Stomach smooth muscle (tissue), 2 donors: ENCODE measurements around the gene USP34.

Experiments used
- H3K27ac ChIP-seq: one replicate; pipeline ENCODE4 v1.7.0; 2013; ENCODE audit warnings: mild to moderate bottlenecking, low read length, inconsistent platforms
- H3K27me3 ChIP-seq, 2 donors: one replicate each; pipeline ENCODE4 v1.7.0; 2013; ENCODE audit warnings: low read length in 2 of 2; ENCODE audit not compliant: insufficient read depth in 2 of 2, control insufficient read depth in 1 of 2
- H3K36me3 ChIP-seq, 2 donors: one replicate each; pipeline ENCODE4 v1.7.0; 2013; ENCODE audit warnings: low read length in 2 of 2; ENCODE audit not compliant: control insufficient read depth in 2 of 2, insufficient read depth in 2 of 2
- H3K4me1 ChIP-seq: one replicate; pipeline ENCODE4 v1.7.0; 2013; ENCODE audit warnings: low read length; ENCODE audit not compliant: control insufficient read depth, insufficient read depth
- H3K4me3 ChIP-seq, 2 donors: one replicate each; pipeline ENCODE4 v1.7.0; 2013; ENCODE audit warnings: low read length in 2 of 2
- H3K9ac ChIP-seq, 2 donors: one replicate each; pipeline ENCODE4 v1.7.0; 2013; ENCODE audit warnings: low read length in 2 of 2, mild to moderate bottlenecking in 1 of 2
- H3K9me3 ChIP-seq, 2 donors: one replicate each; pipeline ENCODE4 v1.7.0; 2013; ENCODE audit warnings: low read length in 2 of 2; ENCODE audit not compliant: control insufficient read depth in 2 of 2
- donor health status: healthy.
- donor health status: Pancreatic carcinoma.

Gene USP34

GRCh38 chr2:61368687-61369665, 101.9 kb downstream of the USP34 start:
- Histone ChIP-seq H3K4me3 (no peak overlapping the region), H3K4me1 (no peaks in the 10 kb centered on the region)

GRCh38 chr2:61367177-61367576, 103.7 kb downstream of the USP34 start:
- no peak overlapping the region for H3K27ac ChIP-seq
- H3K4me3 ChIP-seq = no peak overlapping the region
- no peaks in the 10 kb centered on the region for H3K9me3 ChIP-seq
- no peaks in the 10 kb centered on the region for H3K4me1 ChIP-seq
- H3K9ac ChIP-seq = no peak overlapping the region
- H3K27me3 ChIP-seq = no peaks in the 10 kb centered on the region
- peaks cover 12 to 19% of the 10 kb centered on the region in 2 donors for H3K36me3 ChIP-seq

More at GRCh38 chr2:61368687-61369665, 101.9 kb downstream of the USP34 start:
- Histone ChIP-seq H3K27ac (no peak overlapping the region), H3K9me3 (no peaks in the 10 kb centered on the region), H3K27me3 (no peaks in the 10 kb centered on the region), H3K9ac (no peak overlapping the region), H3K36me3 (peaks cover 8 to 17% of the 10 kb centered on the region in 2 donors)

GRCh38 chr2:61363580-61363979, 107.3 kb downstream of the USP34 start:
- no peaks in the 10 kb centered on the region for H3K4me1 ChIP-seq
- H3K36me3 ChIP-seq = peaks cover 9 to 16% of the 10 kb centered on the region in 2 donors
- H3K27me3 ChIP-seq = no peaks in the 10 kb centered on the region
- no peak overlapping the region for H3K4me3 ChIP-seq
- no peak overlapping the region for H3K9ac ChIP-seq
- no peaks in the 10 kb centered on the region for H3K9me3 ChIP-seq
- no peak overlapping the region for H3K27ac ChIP-seq

- Histone ChIP-seq H3K27ac (no peak overlapping the region), H3K4me3 (no peak overlapping the region), H3K4me1 (no peaks in the 10 kb centered on the region), H3K9ac (no peak overlapping the region), H3K27me3 (no peaks in the 10 kb centered on the region), H3K36me3 (peaks cover 9 to 16% of the 10 kb centered on the region in 2 donors), H3K9me3 (no peaks in the 10 kb centered on the region)
Measured at GRCh38 chr2:61362873-61363272, 108.0 kb downstream of the USP34 start.

- H3K27me3 ChIP-seq = no peaks in the 10 kb centered on the region
- H3K4me3 ChIP-seq = no peak overlapping the region
- H3K9ac ChIP-seq = no peak overlapping the region
- peaks cover 7 to 8% of the 10 kb centered on the region in 2 donors for H3K36me3 ChIP-seq
- H3K9me3 ChIP-seq = no peaks in the 10 kb centered on the region
- H3K4me1 ChIP-seq = no peaks in the 10 kb centered on the region
- no peak overlapping the region for H3K27ac ChIP-seq
Measured at GRCh38 chr2:61361068-61361467, 109.8 kb downstream of the USP34 start.

GRCh38 chr2:61359058-61359457, 111.8 kb downstream of the USP34 start:
- Histone ChIP-seq H3K4me3 (no peak overlapping the region), H3K9ac (no peak overlapping the region), H3K36me3 (peaks cover 11 to 14% of the 10 kb centered on the region in 2 donors), H3K27me3 (no peaks in the 10 kb centered on the region), H3K9me3 (peaks cover 0 to 5% of the 10 kb centered on the region in 2 donors), H3K27ac (no peak overlapping the region), H3K4me1 (no peaks in the 10 kb centered on the region)

GRCh38 chr2:61357681-61358080, 113.2 kb downstream of the USP34 start:
- Histone ChIP-seq H3K36me3 (peaks cover 5 to 14% of the 10 kb centered on the region in 2 donors), H3K9me3 (peaks cover 0 to 9% of the 10 kb centered on the region in 2 donors), H3K27ac (no peak overlapping the region), H3K4me3 (no peak overlapping the region), H3K27me3 (no peaks in the 10 kb centered on the region), H3K9ac (no peak overlapping the region), H3K4me1 (no peaks in the 10 kb centered on the region)

GRCh38 chr2:61356958-61357350, 113.9 kb downstream of the USP34 start:
- H3K4me3 ChIP-seq = no peak overlapping the region
- no peaks in the 10 kb centered on the region for H3K4me1 ChIP-seq
- H3K36me3 ChIP-seq = peaks cover 5 to 15% of the 10 kb centered on the region in 2 donors
- H3K27me3 ChIP-seq = no peaks in the 10 kb centered on the region
- H3K9ac ChIP-seq = no peak overlapping the region
- H3K27ac ChIP-seq = no peak overlapping the region
- peaks cover 0 to 9% of the 10 kb centered on the region in 2 donors for H3K9me3 ChIP-seq

- H3K27ac ChIP-seq = no peak overlapping the region
Measured at GRCh38 chr2:61356261-61356957, 114.5 kb downstream of the USP34 start.

GRCh38 chr2:61354543-61355197, 116.2 kb downstream of the USP34 start:
- Histone ChIP-seq H3K9me3 (peaks cover 0 to 9% of the 10 kb centered on the region in 2 donors), H3K4me3 (no peak overlapping the region), H3K4me1 (no peaks in the 10 kb centered on the region), H3K9ac (no peak overlapping the region), H3K36me3 (peaks cover 8 to 15% of the 10 kb centered on the region in 2 donors), H3K27ac (no peak overlapping the region), H3K27me3 (no peaks in the 10 kb centered on the region)

More at GRCh38 chr2:61356261-61356957, 114.5 kb downstream of the USP34 start:
- Histone ChIP-seq H3K9ac (no peak overlapping the region), H3K4me3 (no peak overlapping the region), H3K9me3 (peaks cover 0 to 9% of the 10 kb centered on the region in 2 donors), H3K27me3 (no peaks in the 10 kb centered on the region), H3K4me1 (no peaks in the 10 kb centered on the region), H3K36me3 (peaks cover 5 to 15% of the 10 kb centered on the region in 2 donors)
